Smooth muscle cell (in vitro differentiated cells): ENCODE data around the gene SERP1. TPM values are rescaled to one million over a fixed set of nuclear protein-coding genes. Genes with fewer than 3 reads are reported as not detected.

Experiments
- DNase-seq: peaks from one replicate; lab custom pipeline; 2025; ENCODE audit not compliant: unreplicated experiment; lab: John Stamatoyannopoulos, UW
- H2AFZ ChIP-seq: fragments of 200-600 bp; sonication (generic); 2 replicates; pipeline ENCODE4 v1.6.0; 2016; ENCODE audit warnings: antibody characterized with exemption, low read depth, mild to moderate bottlenecking
- H3F3A ChIP-seq: fragments of 200-600 bp; sonication (generic); 2 replicates; pipeline ENCODE4 v1.6.0; 2017; ENCODE audit warnings: antibody characterized with exemption, low read depth
- H3K27ac ChIP-seq: fragments of 200-600 bp; sonication (generic); 2 replicates; pipeline ENCODE4 v1.5.1; 2016; ENCODE audit warnings: low read depth, mild to moderate bottlenecking
- H3K27me3 ChIP-seq: fragments of 200-600 bp; sonication (generic); 2 replicates; pipeline ENCODE4 v1.6.1; 2016; ENCODE audit warnings: low read depth, mild to moderate bottlenecking
- H3K36me3 ChIP-seq: fragments of 200-600 bp; sonication (generic); 2 replicates; pipeline ENCODE4 v1.5.1; 2016; ENCODE audit warnings: low read depth
- H3K4me1 ChIP-seq: fragments of 200-600 bp; sonication (generic); 2 replicates; pipeline ENCODE4 v1.5.1; 2016; ENCODE audit warnings: low read depth
- H3K4me2 ChIP-seq: fragments of 200-600 bp; sonication (generic); 2 replicates; pipeline ENCODE4 v1.6.0; 2016; ENCODE audit warnings: mild to moderate bottlenecking
- H3K4me3 ChIP-seq: fragments of 200-600 bp; sonication (generic); 2 replicates; pipeline ENCODE4 v1.5.1; 2016; ENCODE audit warnings: mild to moderate bottlenecking
- H3K79me2 ChIP-seq: fragments of 200-600 bp; sonication (generic); 2 replicates; pipeline ENCODE4 v1.6.0; 2016; ENCODE audit warnings: low read depth, mild to moderate bottlenecking
- H3K9ac ChIP-seq: fragments of 200-600 bp; sonication (generic); 2 replicates; pipeline ENCODE4 v1.6.0; 2016; ENCODE audit warnings: low read depth
- H3K9me3 ChIP-seq: fragments of 200-600 bp; sonication (generic); replicated peaks from 2 replicates; pipeline ENCODE4 v1.5.1; 2016; ENCODE audit warnings: low read depth
- H4K20me1 ChIP-seq: fragments of 200-600 bp; sonication (generic); 2 replicates; pipeline ENCODE4 v1.6.0; 2016; ENCODE audit warnings: low read depth
- WGBS: methylation state at CpG from one replicate; pipeline ENCODE4 v1.1.7; 2016; ENCODE audit warnings: low lambda C conversion rate; 5-methylcytosine and 5-hydroxymethylcytosine counted together
- polyA plus RNA-seq: library from polyadenylated mRNA; unstranded; fragments of >200 nt; fragmentation: Nextera tagmentation; extraction: Ambion mirVana; gene quantifications from 2 replicates; pipeline ENCODE4 v1.2.1, GENCODE V29; 2016
- total RNA-seq: library from RNA; depleted of rRNA; stranded (reverse); fragments of >200 nt; gene quantifications from 2 replicates; pipeline ENCODE4 v1.2.3, GENCODE V29; 2014
- TF ChIP-seq, protein P1 (sequence below): fragments of 200-600 bp; sonication (generic); IDR thresholded peaks from 2 replicates; pipeline ENCODE4 v1.5.1; 2017; ENCODE audit warnings: borderline replicate concordance, mild to moderate bottlenecking, antibody characterized with exemption; ENCODE audit not compliant: insufficient read depth, poor library complexity, severe bottlenecking

SERP1 gene
- total and polyA plus RNA-seq, 2 experiments from 2014 or later: 247 to 268 TPM

DNA sequence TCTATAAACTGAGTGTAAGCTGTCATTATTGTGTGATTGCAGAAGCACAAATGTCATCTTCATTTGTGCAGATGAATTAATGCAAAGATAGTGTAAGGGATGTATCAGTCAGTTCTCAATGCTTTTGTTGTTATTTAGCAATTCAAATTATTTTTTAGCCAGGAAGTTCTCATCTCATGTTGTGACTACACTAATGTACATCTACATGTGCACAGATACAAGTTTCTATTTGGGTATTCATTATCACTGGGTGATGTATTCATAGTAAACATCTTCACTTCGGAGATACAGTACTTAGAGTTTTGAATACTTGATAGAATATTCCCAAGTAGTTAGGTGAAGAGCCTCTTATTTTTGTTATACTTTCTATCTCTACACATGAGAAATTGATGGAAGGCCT, 11.4 kb upstream of the SERP1 start:
- Histone ChIP-seq H3F3A (no peaks in the 10 kb centered on the region), H4K20me1 (peaks cover 41% of the 10 kb centered on the region), H3K36me3 (peaks cover 9% of the 10 kb centered on the region), H3K9me3 (no peaks in the 10 kb centered on the region), H3K79me2 (peaks cover 66% of the 10 kb centered on the region), H3K4me1 (no peaks in the 10 kb centered on the region), H3K4me2 (no peak overlapping the region), H3K27me3 (no peaks in the 10 kb centered on the region), H3K4me3 (no peak overlapping the region), H2AFZ (no peak overlapping the region), H3K27ac (no peak overlapping the region), H3K9ac (no peak overlapping the region)
- TF ChIP-seq, protein P1, sequence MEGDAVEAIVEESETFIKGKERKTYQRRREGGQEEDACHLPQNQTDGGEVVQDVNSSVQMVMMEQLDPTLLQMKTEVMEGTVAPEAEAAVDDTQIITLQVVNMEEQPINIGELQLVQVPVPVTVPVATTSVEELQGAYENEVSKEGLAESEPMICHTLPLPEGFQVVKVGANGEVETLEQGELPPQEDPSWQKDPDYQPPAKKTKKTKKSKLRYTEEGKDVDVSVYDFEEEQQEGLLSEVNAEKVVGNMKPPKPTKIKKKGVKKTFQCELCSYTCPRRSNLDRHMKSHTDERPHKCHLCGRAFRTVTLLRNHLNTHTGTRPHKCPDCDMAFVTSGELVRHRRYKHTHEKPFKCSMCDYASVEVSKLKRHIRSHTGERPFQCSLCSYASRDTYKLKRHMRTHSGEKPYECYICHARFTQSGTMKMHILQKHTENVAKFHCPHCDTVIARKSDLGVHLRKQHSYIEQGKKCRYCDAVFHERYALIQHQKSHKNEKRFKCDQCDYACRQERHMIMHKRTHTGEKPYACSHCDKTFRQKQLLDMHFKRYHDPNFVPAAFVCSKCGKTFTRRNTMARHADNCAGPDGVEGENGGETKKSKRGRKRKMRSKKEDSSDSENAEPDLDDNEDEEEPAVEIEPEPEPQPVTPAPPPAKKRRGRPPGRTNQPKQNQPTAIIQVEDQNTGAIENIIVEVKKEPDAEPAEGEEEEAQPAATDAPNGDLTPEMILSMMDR: no peak
- no peak for DNase-seq
- 100% methylated on average over 1 of the region's 1 CpG for WGBS

DNA sequence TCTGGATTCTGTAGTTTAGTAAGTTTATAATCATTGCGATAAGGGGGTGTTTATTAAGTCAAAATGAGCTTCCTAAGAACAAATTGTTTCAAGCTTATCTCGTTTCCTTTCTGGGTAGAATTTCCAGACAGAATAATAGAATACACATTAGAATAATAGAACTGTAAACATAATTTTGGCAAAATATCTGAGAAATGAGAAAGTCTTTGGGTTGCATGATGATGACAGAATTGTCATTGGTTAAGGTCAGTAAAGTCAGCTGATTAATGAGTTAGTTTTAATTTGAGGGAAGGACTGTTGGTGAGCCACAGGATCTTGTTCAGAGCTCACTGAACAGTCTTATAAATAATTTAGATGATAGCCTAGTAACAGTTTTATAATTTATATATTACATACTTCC, 10.5 kb upstream of the SERP1 start:
- no peaks in the 10 kb centered on the region for H3K27me3 ChIP-seq
- no peak overlapping the region for H3K9ac ChIP-seq
- H2AFZ ChIP-seq: no peak overlapping the region
- H3K79me2 ChIP-seq: peaks cover 75% of the 10 kb centered on the region
- TF ChIP-seq, protein P1: no peak
- DNase-seq: no peak
- no peak overlapping the region for H3K4me3 ChIP-seq
- H3K27ac ChIP-seq: no peak overlapping the region
- H3K4me1 ChIP-seq: no peaks in the 10 kb centered on the region
- WGBS: 100% methylated on average over 2 of the region's 2 CpGs
- no peaks in the 10 kb centered on the region for H3F3A ChIP-seq
- peaks cover 39% of the 10 kb centered on the region for H4K20me1 ChIP-seq
- H3K36me3 ChIP-seq: peaks cover 11% of the 10 kb centered on the region
- H3K4me2 ChIP-seq: no peak overlapping the region
- H3K9me3 ChIP-seq: no peaks in the 10 kb centered on the region

DNA sequence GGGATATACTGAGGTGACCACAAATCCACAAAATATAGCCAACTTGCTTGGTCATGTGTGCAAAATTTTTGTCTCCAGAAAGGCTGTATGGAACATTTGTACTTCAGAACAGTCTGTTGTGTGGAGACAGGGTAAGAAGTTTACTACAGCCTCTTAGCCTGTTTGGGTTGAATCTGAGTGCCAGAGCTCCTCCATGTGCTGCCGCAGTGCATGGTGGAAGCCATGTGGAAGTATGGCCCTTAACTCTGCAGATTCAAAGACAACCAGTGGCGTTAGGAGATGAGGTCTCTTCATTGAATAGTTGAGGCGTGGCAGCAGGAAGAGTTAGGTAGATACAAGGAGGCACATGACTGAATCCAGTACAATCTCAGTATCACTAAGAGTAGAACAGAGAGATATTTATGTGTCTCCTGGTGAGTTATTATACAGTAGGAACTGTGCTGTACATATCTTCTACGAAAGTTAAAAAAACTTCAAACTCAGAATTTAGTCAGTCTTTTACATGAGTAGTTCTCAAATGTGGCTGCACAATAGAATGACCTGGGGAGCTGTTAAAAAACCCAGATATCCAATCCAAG, 9.7 kb upstream of the SERP1 start:
- 96% methylated on average over 4 of the region's 4 CpGs for WGBS
- TF ChIP-seq, protein P1: no peak
- Histone ChIP-seq H4K20me1 (peaks cover 41% of the 10 kb centered on the region), H3K27me3 (no peaks in the 10 kb centered on the region), H3K9me3 (no peaks in the 10 kb centered on the region), H3K4me3 (no peak overlapping the region), H3F3A (no peaks in the 10 kb centered on the region), H3K9ac (no peak overlapping the region), H3K79me2 (peaks cover 84% of the 10 kb centered on the region), H3K4me2 (no peak overlapping the region), H3K36me3 (peaks cover 11% of the 10 kb centered on the region), H3K27ac (no peak overlapping the region), H3K4me1 (no peaks in the 10 kb centered on the region), H2AFZ (no peak overlapping the region)
- no peak for DNase-seq
